Epithelial cell of prostate (primary cell): Measurements from ENCODE around the gene COQ10B.
"Not testable (repeated sequence)": the region's sequence is repeated elsewhere in the genome, so short reads cannot be mapped to it uniquely, and the experiment has no call there.

Experiments used
- DNase-seq: peaks from one replicate; pipeline ENCODE4 v3.0.0-alpha.2; 2011; ENCODE audit warnings: low read depth, low spot score
- H3K27ac ChIP-seq: fragments of 450-650 bp; 2 replicates; pipeline ENCODE4 v1.5.1; 2017; ENCODE audit warnings: mild to moderate bottlenecking

Gene COQ10B

GRCh38 chr2:197450465-197450864 is 2.9 kb upstream of the COQ10B start:
- no peak for DNase-seq
- H3K27ac ChIP-seq = no peak overlapping the region

DNA sequence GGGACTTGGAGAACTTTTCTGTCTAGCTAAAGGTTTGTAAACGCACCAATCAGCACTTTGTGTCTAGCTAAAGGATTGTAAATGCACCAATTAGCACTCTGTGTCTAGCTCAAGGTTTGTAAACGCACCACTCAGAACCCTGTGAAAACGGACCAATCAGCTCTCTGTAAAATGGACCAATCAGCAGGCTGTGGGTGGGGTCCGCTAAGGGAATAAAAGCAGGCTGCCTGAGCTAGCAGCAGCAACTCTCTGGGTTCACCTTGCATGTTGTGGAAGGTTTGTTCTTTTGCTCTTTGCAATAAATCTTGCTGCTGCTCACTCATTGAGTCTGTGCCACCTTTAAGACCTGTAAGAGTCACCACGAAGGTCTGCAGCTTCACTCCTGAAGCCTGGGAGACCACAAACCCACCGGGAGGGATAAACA is 2.4 kb upstream of the COQ10B start:
- not testable (repeated sequence) for DNase-seq, H3K27ac ChIP-seq

GRCh38 chr2:197452754-197453122 is 614 bp upstream of the COQ10B start:
- H3K27ac ChIP-seq = peak overlapping the region; percentile 98
- DNase-seq = peak; percentile 8

DNA sequence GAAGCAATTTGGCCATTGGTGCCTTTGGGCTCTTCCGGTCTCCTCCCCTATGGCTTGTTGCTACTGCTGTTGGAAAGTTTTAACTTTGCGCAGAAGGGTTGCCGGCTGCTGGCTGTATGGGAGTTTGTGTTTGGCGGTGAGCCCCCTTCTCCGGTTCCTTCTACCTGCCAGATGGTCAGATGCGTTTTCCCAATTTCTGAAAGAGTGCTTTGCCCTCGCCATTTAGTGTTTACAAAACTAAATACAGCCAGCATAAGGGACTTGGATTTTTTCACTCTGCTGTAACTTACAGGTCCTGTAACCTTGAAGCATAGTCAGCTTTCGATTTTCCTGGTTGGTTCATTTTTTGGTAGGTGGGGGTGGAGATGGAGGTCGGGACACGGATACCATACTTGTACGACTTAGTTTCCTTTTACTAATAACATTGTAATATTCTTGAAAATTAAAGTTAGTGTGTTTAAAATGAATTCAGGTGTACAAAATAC is 604 bp downstream of the COQ10B start:
- DNase-seq = no peak
- H3K27ac ChIP-seq = peak overlapping the region; percentile 98

- DNase-seq = no peak
- H3K27ac ChIP-seq = no peak overlapping the region
Measured at GRCh38 chr2:197454923-197455322, 1.6 kb downstream of the COQ10B start.

GRCh38 chr2:197455428-197455827 is 2.1 kb downstream of the COQ10B start:
- no peak overlapping the region for H3K27ac ChIP-seq
- no peak for DNase-seq

DNA sequence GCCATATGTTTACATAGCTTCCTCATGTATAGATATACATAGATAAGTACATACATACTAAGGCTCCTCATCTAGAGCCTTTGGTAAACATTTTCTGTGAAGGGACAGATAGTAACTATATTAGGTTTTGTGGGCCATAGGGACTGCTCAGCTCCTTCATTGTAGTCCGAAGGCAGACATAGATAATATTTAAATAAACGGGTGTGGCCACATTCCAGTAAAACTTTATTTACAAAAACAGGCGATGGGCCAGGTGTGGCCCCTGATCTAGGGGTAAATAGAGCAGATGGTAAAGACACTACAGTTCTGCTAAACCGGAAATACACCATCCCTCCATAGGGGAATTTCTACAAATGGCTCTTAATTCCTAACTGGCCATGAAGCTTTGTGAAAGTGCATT is 7.3 kb downstream of the COQ10B start:
- DNase-seq = no peak
- H3K27ac ChIP-seq = peak overlapping the region; percentile 0

DNA sequence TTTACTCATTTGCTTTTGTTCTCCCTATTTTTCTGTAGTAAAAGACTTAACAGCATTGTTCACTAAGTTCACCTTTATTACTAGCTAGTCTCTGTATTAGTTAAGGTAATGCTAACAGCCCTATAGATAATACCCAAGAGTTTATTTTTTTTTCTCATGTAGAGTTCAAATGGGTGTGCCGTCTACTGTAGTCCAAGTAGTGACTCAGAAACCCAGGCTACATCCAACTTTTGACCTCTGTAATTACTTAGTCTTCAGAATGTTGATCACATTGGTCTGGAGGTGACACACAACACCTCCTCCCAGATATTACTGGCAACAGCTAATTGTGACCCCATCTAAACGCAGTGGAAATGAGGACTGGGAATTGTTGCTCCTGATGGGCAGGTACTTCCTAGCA is 7.7 kb downstream of the COQ10B start:
- peak overlapping the region; percentile 0 for H3K27ac ChIP-seq

DNA sequence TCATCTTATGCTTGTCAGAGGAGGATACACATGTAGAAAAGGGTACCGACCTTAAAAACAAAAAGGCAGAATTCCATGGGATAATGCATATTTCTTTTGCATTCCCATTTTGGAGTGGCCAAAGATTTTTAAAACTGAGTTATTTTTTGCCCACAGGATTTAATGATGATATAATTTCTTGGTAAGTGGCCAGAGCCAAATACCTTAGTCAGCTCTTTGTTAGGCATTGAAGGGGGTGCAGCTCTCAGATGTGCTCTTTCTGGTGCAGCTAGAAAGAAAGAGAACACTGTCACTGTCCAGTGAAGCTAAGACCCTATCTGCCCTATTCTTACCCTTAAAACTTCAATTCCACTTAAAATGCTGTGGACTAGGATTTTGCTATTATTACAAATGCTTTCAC is 10.8 kb downstream of the COQ10B start:
- DNase-seq = no peak

More for the DNA sequence above, 7.7 kb downstream of the COQ10B start:
- DNase-seq = no peak

DNA sequence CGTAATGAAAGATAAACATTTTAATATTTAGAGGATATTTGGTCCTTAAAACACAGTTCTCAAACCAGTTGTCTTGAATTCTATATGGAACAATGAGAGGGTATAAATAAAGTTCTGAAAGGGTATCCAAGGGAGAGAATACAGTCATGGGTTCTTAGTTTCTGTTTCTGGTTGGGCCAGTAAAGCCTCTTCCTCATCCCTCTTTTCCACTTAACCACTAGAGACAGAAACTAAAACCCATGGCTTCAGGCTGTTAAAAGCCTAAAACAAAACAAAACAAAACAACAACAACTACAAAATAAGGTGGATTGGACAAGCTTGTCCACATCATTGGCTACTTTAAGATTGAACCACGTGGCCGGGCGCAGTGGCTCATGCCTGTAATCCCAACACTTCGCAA is 18.8 kb downstream of the COQ10B start:
- no peak for DNase-seq
- H3K27ac ChIP-seq = no peak overlapping the region

More for the DNA sequence above, 10.8 kb downstream of the COQ10B start:
- H3K27ac ChIP-seq = no peak overlapping the region

GRCh38 chr2:197477797-197478196 is 24.4 kb downstream of the COQ10B start:
- no peak for DNase-seq
- H3K27ac ChIP-seq = no peak overlapping the region

- no peak overlapping the region for H3K27ac ChIP-seq
- DNase-seq = no peak
Measured at GRCh38 chr2:197480165-197481036, 27.0 kb downstream of the COQ10B start.

GRCh38 chr2:197484248-197484647 is 30.9 kb downstream of the COQ10B start:
- DNase-seq, H3K27ac ChIP-seq: not testable (repeated sequence)

- no peak for DNase-seq
- no peak overlapping the region for H3K27ac ChIP-seq
Measured at GRCh38 chr2:197486175-197486574, 32.8 kb downstream of the COQ10B start.

DNA sequence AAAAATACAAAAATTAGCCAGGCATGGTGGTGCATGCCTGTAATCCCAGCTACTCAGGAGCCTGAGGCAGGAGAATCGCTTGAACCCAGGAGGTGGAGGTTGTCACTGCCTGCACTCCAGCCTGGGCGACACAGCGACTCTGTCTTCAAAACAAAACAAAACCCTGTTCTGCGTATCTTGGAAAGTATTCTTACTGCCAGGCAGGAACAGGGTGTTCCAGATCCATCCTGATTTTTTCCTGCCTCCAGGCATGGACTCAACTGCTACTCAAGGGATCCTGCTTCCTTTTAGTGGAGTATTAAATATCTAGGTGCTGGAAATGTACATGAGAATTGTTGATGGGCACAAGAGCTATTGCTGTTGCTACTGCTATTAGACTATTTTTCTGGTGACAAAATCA is 34.0 kb downstream of the COQ10B start:
- H3K27ac ChIP-seq = no peak overlapping the region

DNA sequence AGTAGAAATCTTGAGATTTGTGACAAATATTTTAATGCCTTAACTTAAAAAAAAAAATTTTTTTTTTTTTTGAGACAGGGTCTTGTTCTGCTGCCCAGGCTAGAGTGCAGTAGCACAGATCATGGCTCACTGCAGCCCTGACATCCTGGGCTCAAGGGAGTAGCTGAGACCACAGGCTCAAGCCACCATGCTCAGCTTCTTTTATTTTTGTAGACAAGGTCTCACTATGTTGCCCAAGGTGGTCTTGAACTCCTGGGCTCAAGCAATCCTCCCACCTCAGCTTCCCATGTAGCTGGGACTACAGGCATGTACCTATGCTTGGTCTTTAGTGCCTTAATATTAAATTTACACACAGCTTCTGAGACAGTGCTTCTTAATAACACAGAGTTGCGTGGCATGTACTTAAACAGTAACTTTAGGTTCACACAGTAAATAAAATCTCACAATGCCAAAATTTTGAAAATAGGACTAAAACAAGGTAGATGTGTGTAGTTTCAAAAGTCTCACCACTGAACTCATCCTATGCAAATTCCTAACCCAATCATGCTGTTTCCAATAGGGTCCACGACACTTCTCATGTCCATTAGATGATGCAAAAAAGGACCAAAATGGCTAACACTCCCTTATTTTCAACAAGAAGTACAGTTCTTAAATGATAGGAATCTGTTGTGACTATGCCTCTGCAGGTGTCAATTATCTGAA is 42.2 kb downstream of the COQ10B start:
- H3K27ac ChIP-seq = no peak overlapping the region
- DNase-seq = no peak

More for the DNA sequence above, 34.0 kb downstream of the COQ10B start:
- DNase-seq = no peak

DNA sequence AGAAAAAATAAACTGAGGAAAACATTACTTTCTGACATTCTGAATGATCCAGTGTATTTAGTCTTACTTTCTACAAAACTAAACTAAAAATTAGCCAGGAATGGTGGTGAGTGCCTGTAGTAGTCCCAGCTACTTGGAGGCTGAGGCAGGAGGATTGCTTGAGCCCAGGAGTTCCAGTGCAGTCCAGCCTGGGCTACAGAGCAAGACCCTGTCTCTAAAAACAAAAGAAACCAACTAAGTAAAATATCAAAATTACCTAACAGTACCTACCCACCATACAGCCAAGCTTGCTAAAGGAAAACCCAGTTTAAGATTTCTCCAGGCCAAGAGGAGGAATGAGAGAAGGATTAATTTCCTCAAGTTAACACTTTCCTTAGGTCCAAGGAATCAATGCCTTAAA is 43.3 kb downstream of the COQ10B start:
- H3K27ac ChIP-seq = peak overlapping the region; percentile 95
- DNase-seq = no peak

DNA sequence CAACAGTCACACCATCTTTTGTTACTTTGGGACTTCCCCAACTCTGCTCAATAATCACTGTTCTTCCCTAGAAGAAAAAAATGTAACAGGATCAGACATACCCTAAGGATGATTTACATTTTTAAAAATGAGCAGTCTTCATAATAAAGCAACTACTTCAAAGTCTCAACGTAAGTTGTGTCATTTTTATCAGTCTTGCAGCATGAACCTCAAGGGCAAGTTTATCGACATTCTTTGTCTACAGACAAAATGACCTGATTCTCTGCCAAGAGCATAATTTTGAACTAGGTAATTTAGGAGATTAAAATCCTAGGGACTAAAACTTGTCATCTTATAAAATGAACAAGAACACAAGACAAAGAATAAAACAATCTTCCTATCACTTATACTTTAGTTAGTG is 44.0 kb downstream of the COQ10B start:
- no peak for DNase-seq
- peak overlapping the region; percentile 95 for H3K27ac ChIP-seq

- no peak for DNase-seq
- peak overlapping the region; percentile 95 for H3K27ac ChIP-seq
Measured at GRCh38 chr2:197498235-197498936, 45.0 kb downstream of the COQ10B start.

DNA sequence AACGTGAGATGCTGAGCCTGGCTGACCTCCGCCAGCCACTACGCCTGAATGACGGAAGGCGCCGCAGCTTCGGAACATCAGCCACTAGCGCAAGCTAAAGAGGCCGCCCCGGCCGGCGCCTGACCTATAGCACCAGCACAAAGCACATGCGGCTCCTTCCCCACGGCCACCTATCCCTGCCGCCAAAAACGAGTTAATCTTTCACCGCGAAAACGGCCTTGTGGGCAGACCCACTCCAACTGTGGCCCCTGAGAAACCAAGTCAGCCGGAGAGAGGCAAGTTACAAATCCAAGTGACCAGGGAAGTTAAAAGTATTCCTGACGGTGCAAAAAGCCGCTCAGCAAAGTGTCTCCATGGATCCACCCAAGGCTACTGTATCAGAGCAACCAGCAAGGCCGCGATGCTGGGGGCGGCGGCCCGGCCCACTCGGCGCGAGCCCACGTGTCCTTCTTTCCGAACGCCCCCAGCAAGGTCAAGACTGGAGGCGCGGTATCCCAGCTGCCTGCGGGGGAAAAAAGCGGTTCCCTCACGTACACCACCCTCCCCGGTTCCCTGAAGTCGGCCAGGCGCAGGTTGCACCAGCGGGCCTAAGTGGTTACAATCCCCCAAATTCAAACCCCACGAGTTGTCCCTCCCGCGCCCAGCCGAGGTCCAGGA is 45.7 kb downstream of the COQ10B start:
- peak overlapping the region; percentile 95 for H3K27ac ChIP-seq
- DNase-seq = no peak
